ENCODE data around the gene ANKRD29.

The ANKRD29 gene

DNA sequence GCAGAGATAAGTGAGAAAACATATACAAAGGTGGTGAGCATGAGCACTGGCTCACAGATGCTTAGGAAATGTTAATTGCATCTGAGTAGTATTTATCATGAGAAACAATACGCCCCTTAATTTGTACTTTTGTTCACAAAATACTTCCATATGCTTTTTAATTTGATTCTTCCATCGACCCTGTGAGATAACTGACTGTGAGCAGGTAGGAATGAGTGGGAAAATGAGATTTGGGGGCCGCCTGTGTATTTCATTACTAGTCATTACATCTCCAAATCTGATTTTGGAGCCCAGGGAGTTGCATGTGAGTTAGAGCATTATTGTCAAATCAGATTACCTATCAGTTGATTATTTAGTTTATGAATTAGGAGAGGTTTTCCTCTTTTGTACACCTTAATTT is 39.7 kb downstream of the ANKRD29 start:
- H3K9me3 ChIP-seq (ENCODE audit: insufficient read depth, low read depth, low read length) = no peaks in the 10 kb centered on the region
- H4K20me1 ChIP-seq (ENCODE audit: insufficient read depth, low read length, poor library complexity, severe bottlenecking) = no peaks in the 10 kb centered on the region
- H3K36me3 ChIP-seq (ENCODE audit: insufficient read depth, low read length) = no peaks in the 10 kb centered on the region
- H3K79me2 ChIP-seq (ENCODE audit: insufficient read depth, low read length) = no peaks in the 10 kb centered on the region
- no peaks in the 10 kb centered on the region for H3K27me3 ChIP-seq (ENCODE audit: insufficient read depth, low read length, poor library complexity, severe bottlenecking)
- TF ChIP-seq CTCF (conservative IDR thresholded peaks at IDR 0.05; ENCODE audit: low read length) (no peak), EZH2phosphoT487 (IDR thresholded peaks at IDR 0.05; ENCODE audit: borderline replicate concordance) (no peak)
- H3K4me3 ChIP-seq (ENCODE audit: low read length, poor library complexity, severe bottlenecking) = no peak overlapping the region
- H2AFZ ChIP-seq (ENCODE audit: low read length) = no peak overlapping the region
- H3F3A ChIP-seq (ENCODE audit: low read depth) = no peaks in the 10 kb centered on the region
- H3K9me2 ChIP-seq (replicated peaks; ENCODE audit: low read depth, low read length) = no peaks in the 10 kb centered on the region
- H3K4me2 ChIP-seq (ENCODE audit: low read depth, low read length, poor library complexity, severe bottlenecking) = no peak overlapping the region
- no peaks in the 10 kb centered on the region for H3K4me1 ChIP-seq (ENCODE audit: insufficient read depth, low read length, poor library complexity, severe bottlenecking)
- H3K9ac ChIP-seq (ENCODE audit: low read depth, low read length, poor library complexity, severe bottlenecking) = no peak overlapping the region

GRCh38 chr18:23619388-23619881 is 43.3 kb downstream of the ANKRD29 start:
- H3K36me3 ChIP-seq (ENCODE audit: insufficient read depth, low read length) = no peaks in the 10 kb centered on the region
- no peaks in the 10 kb centered on the region for H4K20me1 ChIP-seq (ENCODE audit: insufficient read depth, low read length, poor library complexity, severe bottlenecking)
- H3F3A ChIP-seq (ENCODE audit: low read depth) = no peaks in the 10 kb centered on the region
- no peaks in the 10 kb centered on the region for H3K9me2 ChIP-seq (replicated peaks; ENCODE audit: low read depth, low read length)
- H3K27me3 ChIP-seq (ENCODE audit: insufficient read depth, low read length, poor library complexity, severe bottlenecking) = no peaks in the 10 kb centered on the region
- H3K4me1 ChIP-seq (ENCODE audit: insufficient read depth, low read length, poor library complexity, severe bottlenecking) = no peaks in the 10 kb centered on the region
- H3K9ac ChIP-seq (ENCODE audit: low read depth, low read length, poor library complexity, severe bottlenecking) = no peak overlapping the region
- no peak overlapping the region for H3K4me3 ChIP-seq (ENCODE audit: low read length, poor library complexity, severe bottlenecking)
- H3K4me2 ChIP-seq (ENCODE audit: low read depth, low read length, poor library complexity, severe bottlenecking) = no peak overlapping the region
- TF ChIP-seq CTCF (conservative IDR thresholded peaks at IDR 0.05; ENCODE audit: low read length) = no peak
- TF ChIP-seq EZH2phosphoT487 (IDR thresholded peaks at IDR 0.05; ENCODE audit: borderline replicate concordance) = no peak
- no peak overlapping the region for H2AFZ ChIP-seq (ENCODE audit: low read length)
- no peaks in the 10 kb centered on the region for H3K9me3 ChIP-seq (ENCODE audit: insufficient read depth, low read depth, low read length)
- H3K79me2 ChIP-seq (ENCODE audit: insufficient read depth, low read length) = no peaks in the 10 kb centered on the region

DNA sequence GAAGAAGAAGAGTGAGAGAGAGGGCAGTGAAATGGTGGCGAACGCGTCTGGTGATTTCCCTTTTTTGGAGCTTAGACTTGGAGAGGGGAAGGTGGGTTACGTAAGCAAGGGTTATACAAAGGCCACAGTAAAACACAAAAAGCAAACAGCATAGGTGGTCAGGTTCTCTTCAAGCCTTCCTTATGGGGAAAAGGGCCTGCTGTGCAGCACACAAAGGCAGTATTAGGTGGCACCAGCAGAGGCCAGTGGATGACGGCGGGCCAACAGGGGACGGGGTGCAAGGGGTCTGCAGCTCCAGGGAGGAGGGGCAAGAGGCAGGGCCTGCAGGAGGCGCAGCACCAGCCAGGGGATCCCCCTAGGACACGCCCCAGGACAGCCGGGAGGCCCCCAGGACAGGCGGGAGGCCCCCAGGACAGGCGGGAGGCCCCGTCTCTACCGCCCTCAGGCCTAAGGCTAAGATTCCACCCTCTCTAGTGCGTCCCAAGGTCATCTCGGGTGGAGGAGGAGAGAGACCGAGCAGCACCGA is 43.8 kb downstream of the ANKRD29 start:
- Histone ChIP-seq H3K4me1 (ENCODE audit: insufficient read depth, low read length, poor library complexity, severe bottlenecking) (no peaks in the 10 kb centered on the region), H3K9me2 (replicated peaks; ENCODE audit: low read depth, low read length) (no peaks in the 10 kb centered on the region), H4K20me1 (ENCODE audit: insufficient read depth, low read length, poor library complexity, severe bottlenecking) (no peaks in the 10 kb centered on the region), H3K36me3 (ENCODE audit: insufficient read depth, low read length) (no peaks in the 10 kb centered on the region), H3K79me2 (ENCODE audit: insufficient read depth, low read length) (no peaks in the 10 kb centered on the region), H2AFZ (ENCODE audit: low read length) (no peak overlapping the region), H3K9me3 (ENCODE audit: insufficient read depth, low read depth, low read length) (no peaks in the 10 kb centered on the region), H3K4me3 (ENCODE audit: low read length, poor library complexity, severe bottlenecking) (no peak overlapping the region), H3K27me3 (ENCODE audit: insufficient read depth, low read length, poor library complexity, severe bottlenecking) (no peaks in the 10 kb centered on the region), H3K9ac (ENCODE audit: low read depth, low read length, poor library complexity, severe bottlenecking) (no peak overlapping the region), H3F3A (ENCODE audit: low read depth) (no peaks in the 10 kb centered on the region), H3K4me2 (ENCODE audit: low read depth, low read length, poor library complexity, severe bottlenecking) (no peak overlapping the region)
- no peak for TF ChIP-seq EZH2phosphoT487 (IDR thresholded peaks at IDR 0.05; ENCODE audit: borderline replicate concordance)
- no peak for TF ChIP-seq CTCF (conservative IDR thresholded peaks at IDR 0.05; ENCODE audit: low read length)

All from Loucy (cell line).